HL-60 (cell line): ENCODE results near the gene XRCC4.

ENCODE experiments used
- DNase-seq, 2 experiments: peaks; one replicate each; pipeline ENCODE4 v3.0.0-alpha.2; 2010 to 2020; ENCODE audit warnings: low read depth in 1 of 2, low spot score in 1 of 2
- H3K27ac ChIP-seq: fragments of 250-450 bp; sonication (Bioruptor Pico); replicated peaks from 2 replicates; pipeline ENCODE4 v1.5.1; 2020; ENCODE audit warnings: mild to moderate bottlenecking, moderate library complexity
- H3K27me3 ChIP-seq: fragments of 250-450 bp; sonication (Bioruptor Pico); 2 replicates; pipeline ENCODE4 v1.5.1; 2021; ENCODE audit warnings: mild to moderate bottlenecking, moderate library complexity; ENCODE audit not compliant: insufficient read depth, poor library complexity, severe bottlenecking
- H3K4me3 ChIP-seq: replicated peaks from 2 replicates; pipeline ENCODE4 v1.5.1; 2011; ENCODE audit warnings: mild to moderate bottlenecking, control low read depth, low read length; ENCODE audit not compliant: insufficient read depth
- GABPA ChIP-seq: IDR thresholded peaks from 2 replicates; pipeline ENCODE4 v1.6.1; 2012; ENCODE audit warnings: low read depth
- POLR2AphosphoS5 ChIP-seq: IDR thresholded peaks from 2 replicates; pipeline ENCODE4 v1.6.1; 2012; ENCODE audit warnings: low read depth
- SPI1 ChIP-seq: IDR thresholded peaks from 2 replicates; pipeline ENCODE4 v1.6.1; 2012; ENCODE audit warnings: low read depth, mild to moderate bottlenecking, borderline replicate concordance
- TF ChIP-seq, protein P1 (sequence below): IDR thresholded peaks from 2 replicates; pipeline ENCODE4 v1.6.1; 2012; ENCODE audit warnings: low read depth; ENCODE audit not compliant: insufficient replicate concordance
- TF ChIP-seq, protein P2 (sequence below): IDR thresholded peaks from one replicate; pipeline ENCODE4 v1.5.1; 2011; ENCODE audit warnings: low read length, control low read depth, inconsistent platforms; ENCODE audit not compliant: insufficient read depth

The XRCC4 gene

DNA sequence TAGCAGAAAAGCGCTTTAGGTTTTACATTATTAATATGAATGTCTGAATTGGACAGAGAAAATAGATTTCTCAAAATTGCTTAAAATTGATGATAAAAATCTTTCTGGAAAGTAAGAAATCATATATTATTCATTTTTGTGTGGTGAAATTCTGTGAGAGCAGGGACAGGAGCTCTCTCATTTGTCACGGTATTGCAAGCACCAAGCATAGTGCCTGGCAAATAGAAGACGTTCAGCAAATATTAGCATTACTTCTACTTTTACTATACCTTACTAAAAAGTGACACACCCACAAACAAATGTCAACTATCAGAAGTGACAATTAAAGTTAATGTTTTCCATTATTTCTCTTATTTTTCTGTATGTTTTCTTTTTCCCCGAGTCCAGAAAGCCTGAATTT is 69.1 kb downstream of the XRCC4 start:
- Histone ChIP-seq H3K4me3 (no peak overlapping the region), H3K27ac (no peak overlapping the region), H3K27me3 (no peaks in the 10 kb centered on the region)
- no peak for DNase-seq
- TF ChIP-seq, protein P1, sequence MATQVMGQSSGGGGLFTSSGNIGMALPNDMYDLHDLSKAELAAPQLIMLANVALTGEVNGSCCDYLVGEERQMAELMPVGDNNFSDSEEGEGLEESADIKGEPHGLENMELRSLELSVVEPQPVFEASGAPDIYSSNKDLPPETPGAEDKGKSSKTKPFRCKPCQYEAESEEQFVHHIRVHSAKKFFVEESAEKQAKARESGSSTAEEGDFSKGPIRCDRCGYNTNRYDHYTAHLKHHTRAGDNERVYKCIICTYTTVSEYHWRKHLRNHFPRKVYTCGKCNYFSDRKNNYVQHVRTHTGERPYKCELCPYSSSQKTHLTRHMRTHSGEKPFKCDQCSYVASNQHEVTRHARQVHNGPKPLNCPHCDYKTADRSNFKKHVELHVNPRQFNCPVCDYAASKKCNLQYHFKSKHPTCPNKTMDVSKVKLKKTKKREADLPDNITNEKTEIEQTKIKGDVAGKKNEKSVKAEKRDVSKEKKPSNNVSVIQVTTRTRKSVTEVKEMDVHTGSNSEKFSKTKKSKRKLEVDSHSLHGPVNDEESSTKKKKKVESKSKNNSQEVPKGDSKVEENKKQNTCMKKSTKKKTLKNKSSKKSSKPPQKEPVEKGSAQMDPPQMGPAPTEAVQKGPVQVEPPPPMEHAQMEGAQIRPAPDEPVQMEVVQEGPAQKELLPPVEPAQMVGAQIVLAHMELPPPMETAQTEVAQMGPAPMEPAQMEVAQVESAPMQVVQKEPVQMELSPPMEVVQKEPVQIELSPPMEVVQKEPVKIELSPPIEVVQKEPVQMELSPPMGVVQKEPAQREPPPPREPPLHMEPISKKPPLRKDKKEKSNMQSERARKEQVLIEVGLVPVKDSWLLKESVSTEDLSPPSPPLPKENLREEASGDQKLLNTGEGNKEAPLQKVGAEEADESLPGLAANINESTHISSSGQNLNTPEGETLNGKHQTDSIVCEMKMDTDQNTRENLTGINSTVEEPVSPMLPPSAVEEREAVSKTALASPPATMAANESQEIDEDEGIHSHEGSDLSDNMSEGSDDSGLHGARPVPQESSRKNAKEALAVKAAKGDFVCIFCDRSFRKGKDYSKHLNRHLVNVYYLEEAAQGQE: no peak
- TF ChIP-seq, protein P2, sequence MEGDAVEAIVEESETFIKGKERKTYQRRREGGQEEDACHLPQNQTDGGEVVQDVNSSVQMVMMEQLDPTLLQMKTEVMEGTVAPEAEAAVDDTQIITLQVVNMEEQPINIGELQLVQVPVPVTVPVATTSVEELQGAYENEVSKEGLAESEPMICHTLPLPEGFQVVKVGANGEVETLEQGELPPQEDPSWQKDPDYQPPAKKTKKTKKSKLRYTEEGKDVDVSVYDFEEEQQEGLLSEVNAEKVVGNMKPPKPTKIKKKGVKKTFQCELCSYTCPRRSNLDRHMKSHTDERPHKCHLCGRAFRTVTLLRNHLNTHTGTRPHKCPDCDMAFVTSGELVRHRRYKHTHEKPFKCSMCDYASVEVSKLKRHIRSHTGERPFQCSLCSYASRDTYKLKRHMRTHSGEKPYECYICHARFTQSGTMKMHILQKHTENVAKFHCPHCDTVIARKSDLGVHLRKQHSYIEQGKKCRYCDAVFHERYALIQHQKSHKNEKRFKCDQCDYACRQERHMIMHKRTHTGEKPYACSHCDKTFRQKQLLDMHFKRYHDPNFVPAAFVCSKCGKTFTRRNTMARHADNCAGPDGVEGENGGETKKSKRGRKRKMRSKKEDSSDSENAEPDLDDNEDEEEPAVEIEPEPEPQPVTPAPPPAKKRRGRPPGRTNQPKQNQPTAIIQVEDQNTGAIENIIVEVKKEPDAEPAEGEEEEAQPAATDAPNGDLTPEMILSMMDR: no peak
- TF ChIP-seq SPI1 (no peak), GABPA (no peak), POLR2AphosphoS5 (no peak)

GRCh38 chr5:83147593-83147992 is 70.2 kb downstream of the XRCC4 start:
- Histone ChIP-seq H3K27ac (no peak overlapping the region), H3K27me3 (no peaks in the 10 kb centered on the region), H3K4me3 (no peak overlapping the region)
- no peak for DNase-seq
- TF ChIP-seq, protein P1: no peak
- TF ChIP-seq GABPA: no peak
- no peak for TF ChIP-seq POLR2AphosphoS5
- no peak for TF ChIP-seq SPI1
- TF ChIP-seq, protein P2: no peak

DNA sequence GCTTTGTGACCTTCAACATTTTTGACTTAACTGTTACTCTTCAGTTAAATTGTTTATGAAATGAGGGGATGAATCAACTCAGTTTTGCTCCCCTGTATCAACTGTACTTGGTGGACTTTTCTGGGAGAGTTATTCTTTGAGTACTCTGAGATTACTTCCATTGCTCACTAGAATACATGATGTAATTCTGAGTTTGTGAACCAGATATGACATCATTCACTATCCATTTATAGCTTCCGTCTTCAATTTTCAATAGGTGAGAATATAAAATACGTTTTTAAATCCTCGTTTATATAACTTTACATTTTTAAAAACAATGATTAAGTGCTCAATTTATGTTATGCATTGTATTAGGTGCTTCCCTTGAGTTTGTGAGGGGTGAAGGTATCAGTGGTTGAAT is 71.0 kb downstream of the XRCC4 start:
- no peak for DNase-seq
- TF ChIP-seq, protein P2: no peak
- no peak for TF ChIP-seq POLR2AphosphoS5
- TF ChIP-seq SPI1: no peak
- TF ChIP-seq GABPA: no peak
- TF ChIP-seq, protein P1: no peak
- H3K27me3 ChIP-seq: no peaks in the 10 kb centered on the region
- no peak overlapping the region for H3K4me3 ChIP-seq
- H3K27ac ChIP-seq: no peak overlapping the region
